GM18873 (cell line): Measurements from ENCODE around the gene SQSTM1.

Experiments used
- ATAC-seq: cut with Tn5 transposase; IDR thresholded peaks from one replicate; pipeline ENCODE4 v1.9.1; 2021; ENCODE audit warnings: mild to moderate bottlenecking, moderate library complexity, moderate number of reproducible peaks; ENCODE audit not compliant: unreplicated experiment, low FRiP score

Gene SQSTM1

GRCh38 chr5:179887095-179887494 lies 66.4 kb downstream of the SQSTM1 start:
- no peak for ATAC-seq
